Cerebellar cortex (tissue), 1 donor: ENCODE measurements around the gene IL12A.

Source experiments
- DNase-seq: peaks from one replicate; pipeline ENCODE4 v3.0.0-alpha.2; 2015; ENCODE audit warnings: low spot score

IL12A gene

GRCh38 chr3:160027541-160028195 lies 39.0 kb downstream of the IL12A start:
- DNase-seq, result no peak

GRCh38 chr3:160035757-160036156 lies 47.1 kb downstream of the IL12A start:
- DNase-seq, result no peak

DNA sequence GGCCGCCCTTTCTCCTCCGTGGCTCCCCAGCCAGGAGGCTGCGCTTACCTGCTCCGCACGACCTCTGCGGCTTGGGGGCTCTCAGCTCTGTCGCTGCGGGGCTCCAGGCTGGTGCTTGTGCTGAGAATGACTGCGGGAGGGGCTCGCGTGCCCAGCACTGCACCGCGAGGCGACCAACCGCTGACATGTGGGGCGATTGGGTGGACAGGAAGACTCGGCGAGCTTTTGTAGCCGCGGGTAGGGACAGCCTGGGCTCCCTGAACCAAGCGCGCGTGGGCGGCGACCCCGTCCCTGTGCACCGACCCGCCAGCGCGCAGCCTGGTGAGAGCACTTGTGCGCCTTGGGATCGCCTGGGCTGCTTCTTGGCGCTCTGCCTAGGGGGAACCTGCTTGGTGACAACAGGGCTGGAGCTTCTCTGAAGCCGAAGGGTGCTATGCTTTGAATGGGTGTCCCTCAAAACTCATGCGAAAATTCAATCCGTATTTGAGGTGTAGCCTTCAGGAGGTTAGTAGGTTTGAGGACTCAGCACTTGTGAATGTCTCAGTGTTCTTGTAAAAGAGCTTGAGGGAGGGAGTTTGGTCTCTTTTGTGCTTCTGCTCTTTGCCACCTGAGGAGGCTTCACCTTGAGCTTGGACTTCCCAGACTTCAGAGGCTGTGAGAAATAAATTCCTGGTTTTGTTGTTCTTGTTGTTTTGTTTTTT lies 50.4 kb downstream of the IL12A start:
- peak; percentile 26 for DNase-seq

- DNase-seq, result peak; percentile 50
These were observed 51.5 kb downstream of the IL12A start for GRCh38 chr3:160040181-160040580.

DNA sequence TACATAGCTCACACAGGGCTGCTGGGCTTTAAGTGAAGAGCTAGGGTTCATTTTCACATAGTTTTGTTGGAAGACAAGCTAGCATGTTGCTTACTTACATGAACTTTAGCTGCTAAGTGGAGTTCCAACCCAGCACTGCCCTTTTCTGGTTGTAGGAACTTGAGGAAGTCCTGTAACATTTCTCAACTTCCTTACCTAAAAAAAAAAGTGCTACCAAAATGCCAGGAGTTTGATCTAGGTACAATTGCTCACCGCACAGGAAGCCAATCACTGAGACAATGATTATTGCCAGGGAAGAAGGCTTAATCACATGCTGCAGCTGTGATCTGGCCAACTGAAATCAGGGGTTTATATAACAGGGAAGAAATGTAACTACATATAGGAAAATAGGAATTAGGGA lies 52.8 kb downstream of the IL12A start:
- no peak for DNase-seq

GRCh38 chr3:160044121-160044520 lies 55.5 kb downstream of the IL12A start:
- no peak for DNase-seq
